ENCODE measurements around the gene FLRT2.

FLRT2 gene

DNA sequence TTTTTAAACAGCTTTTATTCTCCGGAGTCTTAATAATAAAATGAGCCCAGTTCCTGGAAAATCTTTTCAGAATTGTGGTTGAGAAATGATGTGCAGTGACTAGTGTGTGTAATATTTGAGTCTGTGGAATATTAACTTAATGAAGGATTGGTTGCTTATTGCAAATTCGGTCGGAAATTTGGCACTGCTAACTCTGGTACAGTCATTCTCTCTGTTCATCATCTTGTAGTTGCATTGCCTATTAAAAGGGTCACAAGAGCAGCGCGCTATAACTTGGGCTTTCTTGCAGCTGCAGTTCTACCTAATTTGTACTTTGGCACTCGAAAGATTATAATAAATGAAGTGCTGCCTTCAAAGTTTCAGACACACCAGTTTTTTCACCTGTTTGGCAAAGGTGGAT is 146.0 kb downstream of the FLRT2 start:
- no peak for DNase-seq

DNA sequence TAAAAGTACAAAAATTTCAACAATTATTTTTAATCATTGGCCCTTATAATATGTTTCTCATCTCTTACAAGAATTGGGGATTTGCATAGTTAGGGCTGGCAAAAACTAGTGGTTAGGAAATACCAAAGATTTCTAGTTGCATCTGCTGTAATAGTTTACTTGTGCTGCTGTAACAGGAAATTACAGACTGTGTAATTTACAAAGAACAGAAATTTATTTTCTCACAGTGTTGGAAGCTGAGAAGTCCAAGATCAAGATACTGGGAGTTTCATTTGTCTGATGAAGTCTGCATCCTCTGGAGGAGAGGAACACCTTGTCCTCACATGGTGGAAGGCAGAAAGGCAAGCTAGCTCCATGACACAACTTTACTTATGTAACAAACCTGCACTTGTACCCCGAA is 157.0 kb downstream of the FLRT2 start:
- DNase-seq: no peak

DNA sequence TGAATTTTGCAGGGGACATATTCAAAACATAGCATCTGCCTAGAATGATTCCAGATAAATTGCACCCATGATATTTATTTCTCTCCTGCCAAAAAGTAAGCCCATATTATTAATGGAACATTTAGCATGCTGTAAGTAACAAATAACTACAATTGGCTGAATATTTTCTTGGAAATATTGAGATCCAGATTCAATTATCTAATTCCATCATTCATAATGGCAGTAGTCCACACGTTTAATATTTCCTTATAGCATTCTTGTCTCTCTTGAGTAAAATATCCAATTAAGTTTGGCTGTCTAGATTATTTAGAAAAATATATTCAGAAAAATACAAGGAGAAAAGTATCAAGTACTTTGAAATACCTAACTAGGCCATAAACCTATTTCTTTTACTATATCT is 157.5 kb downstream of the FLRT2 start:
- DNase-seq: no peak

DNA sequence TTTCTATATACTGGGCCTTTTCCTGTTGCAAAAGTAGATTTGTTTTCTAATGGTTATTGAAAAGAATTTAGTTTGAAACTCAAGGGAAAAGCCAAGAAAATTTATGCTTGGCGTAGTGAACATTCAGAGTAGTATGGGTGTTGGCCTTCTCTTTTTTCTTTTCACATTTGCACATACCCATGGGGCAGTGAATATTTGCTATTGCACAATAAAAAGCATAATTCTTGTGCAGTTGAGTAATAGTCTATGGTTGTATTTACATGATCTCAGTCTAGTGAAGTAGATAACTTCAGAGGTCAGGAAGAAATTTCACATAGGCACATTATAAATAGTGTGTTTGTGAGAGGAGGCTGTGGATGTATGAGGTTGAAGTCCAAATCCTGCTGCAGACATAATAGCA is 158.1 kb downstream of the FLRT2 start:
- no peak for DNase-seq

DNA sequence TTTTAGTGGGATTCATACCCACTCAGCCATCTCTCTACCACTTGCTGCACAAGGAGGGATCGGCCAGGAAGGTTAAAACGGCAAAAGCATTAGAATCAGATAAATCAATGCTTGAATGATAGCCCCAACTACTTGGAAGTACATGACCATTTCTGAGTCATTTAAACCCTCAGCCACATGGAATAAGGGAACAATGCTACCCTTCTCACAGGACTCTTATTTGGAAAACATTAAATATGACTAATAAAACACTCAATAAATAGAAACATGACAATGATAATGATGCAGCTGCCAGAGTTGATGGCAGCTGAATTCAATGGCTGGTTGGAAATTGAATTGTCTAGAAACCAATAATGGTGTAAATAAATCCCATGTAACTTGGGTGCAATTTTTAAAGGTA is 165.4 kb downstream of the FLRT2 start:
- no peak for DNase-seq

DNA sequence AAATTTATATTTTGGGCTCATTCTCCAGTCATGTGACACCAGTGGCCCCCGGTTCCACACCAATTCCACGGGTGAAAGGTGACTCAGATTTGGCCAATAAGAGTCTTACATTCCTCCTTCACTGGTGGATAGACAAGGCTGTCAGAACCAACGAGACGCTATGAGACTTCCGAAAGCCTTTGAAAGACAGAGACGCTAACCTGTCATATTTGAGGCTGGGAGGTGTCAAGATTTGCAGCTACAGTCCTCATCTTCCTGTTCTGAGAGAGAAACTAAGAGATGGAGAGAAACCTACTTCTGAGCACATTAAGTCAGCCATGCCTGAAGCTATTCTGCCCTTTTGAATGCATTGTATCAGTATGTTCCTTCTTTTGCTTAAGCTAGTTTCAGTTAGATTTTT is 171.2 kb downstream of the FLRT2 start:
- no peak for DNase-seq

DNA sequence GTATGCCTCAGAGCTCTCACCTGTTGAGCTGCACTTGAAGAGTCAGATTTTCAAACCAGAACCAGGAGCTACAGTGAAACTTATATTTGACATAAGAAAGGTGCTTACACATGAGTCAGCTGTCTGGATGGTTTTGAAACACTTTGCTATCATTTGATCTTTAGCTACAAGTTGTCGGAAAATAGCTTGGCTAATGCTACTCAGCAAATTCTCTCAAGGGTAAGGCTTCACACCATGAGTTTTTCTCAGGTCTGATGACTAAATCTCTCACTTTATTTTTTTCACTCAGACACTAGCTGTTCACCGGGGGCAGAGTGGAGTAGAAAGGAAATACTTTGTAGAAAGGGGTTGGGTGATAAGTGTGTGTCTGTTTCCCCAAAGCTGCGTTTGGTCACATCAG is 171.8 kb downstream of the FLRT2 start:
- no peak for DNase-seq

DNA sequence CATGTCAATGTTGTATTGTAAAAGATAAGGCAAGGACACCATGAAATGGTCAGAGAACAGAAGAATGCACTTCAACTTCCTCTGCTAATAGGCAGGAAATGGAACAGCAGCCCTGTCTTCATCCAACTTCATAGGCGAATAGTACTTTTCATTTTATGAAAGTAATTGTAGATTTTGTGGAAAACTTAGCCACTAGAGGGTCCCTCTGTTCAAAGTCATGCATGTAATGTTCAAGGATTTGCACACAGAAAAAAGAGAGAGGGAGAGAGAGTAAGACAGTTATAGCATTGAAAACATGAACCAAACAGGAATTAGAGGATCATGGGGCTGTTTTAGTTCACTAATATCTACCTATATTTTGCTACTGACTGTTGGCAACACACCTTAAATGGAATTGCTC is 172.2 kb downstream of the FLRT2 start:
- DNase-seq: no peak

DNA sequence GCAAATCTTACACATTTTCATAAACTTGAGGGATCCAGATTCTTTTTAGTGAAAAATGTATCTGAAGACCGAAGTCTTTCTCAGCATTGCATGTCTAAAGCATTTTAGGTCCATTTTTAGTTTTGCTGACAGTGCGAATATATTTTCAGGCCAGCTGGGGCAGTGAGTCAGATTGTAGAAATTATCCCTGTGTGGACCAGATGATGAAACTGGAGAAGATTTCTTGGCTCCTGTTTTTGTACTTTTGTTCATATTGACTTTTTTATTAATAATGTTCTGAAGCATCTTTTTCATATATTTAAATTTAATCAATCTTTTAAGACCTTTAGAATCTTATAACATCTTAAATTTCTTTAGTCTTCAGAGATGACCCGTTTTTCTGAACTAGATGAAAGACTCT is 173.1 kb downstream of the FLRT2 start:
- no peak for DNase-seq

Data from activated CD4-positive, alpha-beta T cell treated with anti-CD3 and anti-CD28 coated beads, Interleukin-2, amount 50 U/mL, for 4 hours (primary cell).